SU-DHL-6 (cell line): ENCODE measurements around the gene GALNT12.

Experiments used
- CTCF ChIP-seq: fragments of 200-600 bp; sonication (generic); IDR thresholded peaks from one replicate; pipeline ENCODE4 v1.5.1; 2017; ENCODE audit warnings: antibody characterized with exemption, mild to moderate bottlenecking, low read length, moderate library complexity; ENCODE audit not compliant: insufficient read depth, poor library complexity, severe bottlenecking
- EZH2phosphoT487 ChIP-seq: fragments of 200-600 bp; sonication (generic), shearing (Covaris generic); conservative IDR thresholded peaks from 2 replicates; pipeline ENCODE4 v1.6.1; 2018; ENCODE audit warnings: mild to moderate bottlenecking, antibody characterized with exemption, low read length, moderate library complexity, mixed read lengths

GRCh38 chr9:98867103-98867428 is 59.6 kb downstream of the GALNT12 start:
- TF ChIP-seq CTCF = no peak
- TF ChIP-seq EZH2phosphoT487 = no peak
